WTC11 (cell line): Measurements from ENCODE around the gene ST6GALNAC1. TPM values are rescaled to one million over a fixed set of nuclear protein-coding genes. Genes with fewer than 3 reads are reported as not detected.

Experiments
- ATAC-seq: fragments of 200-7000 bp; cut with Tn5 transposase; 2 replicates; pipeline ENCODE4 v1.10.0; 2021; ENCODE audit warnings: mild to moderate bottlenecking, moderate library complexity
- CTCF ChIA-PET: fragments of 300-600 bp; sonication (Branson Sonifier 250); formaldehyde crosslinking; loops from one replicate; lab custom pipeline; 2021; ENCODE audit warnings: antibody characterized with exemption; lab: Charles Lee
- POLR2A ChIA-PET: fragments of 350-600 bp; sonication (Branson Sonifier 250); formaldehyde crosslinking; loops from one replicate; lab custom pipeline; 2021; ENCODE audit warnings: antibody characterized with exemption; lab: Charles Lee
- DNase-seq: peaks from one replicate; pipeline ENCODE4 v3.0.0; 2021; ENCODE audit warnings: low spot score
- H3K27ac Mint-ChIP-seq: 2 replicates; pipeline ENCODE4 v1.8.0; 2021; ENCODE audit warnings: mixed read lengths
- H3K27me3 Mint-ChIP-seq: 2 replicates; pipeline ENCODE4 v1.8.0; 2021; ENCODE audit warnings: low read depth, mild to moderate bottlenecking, moderate library complexity, mixed read lengths
- H3K36me3 Mint-ChIP-seq: 2 replicates; pipeline ENCODE4 v1.8.0; 2021; ENCODE audit warnings: mixed read lengths
- H3K4me1 Mint-ChIP-seq: 2 replicates; pipeline ENCODE4 v1.8.0; 2022; ENCODE audit warnings: mixed read lengths
- H3K4me3 Mint-ChIP-seq: 2 replicates; pipeline ENCODE4 v1.8.0; 2021; ENCODE audit warnings: mild to moderate bottlenecking, moderate library complexity, mixed read lengths
- H3K9me3 Mint-ChIP-seq: 2 replicates; pipeline ENCODE4 v1.8.0; 2021; ENCODE audit warnings: mixed read lengths
- AR ChIP-seq: fragments of 250-450 bp; sonication (Bioruptor Pico); IDR thresholded peaks from 2 replicates; pipeline ENCODE4 v1.9.0; 2021; ENCODE audit warnings: mild to moderate bottlenecking
- ATF2 ChIP-seq: sonication (generic); formaldehyde crosslinking; IDR thresholded peaks from 2 replicates; pipeline ENCODE4 v1.8.1; 2022; ENCODE audit warnings: low read depth, missing genetic modification reagents, borderline replicate concordance
- CREM ChIP-seq: sonication (generic); formaldehyde crosslinking; IDR thresholded peaks from 2 replicates; pipeline ENCODE4 v1.8.1; 2022; ENCODE audit warnings: mild to moderate bottlenecking, missing genetic modification reagents, moderate library complexity
- CTCF ChIP-seq: fragments of 200-600 bp; IDR thresholded peaks from 2 replicates; pipeline ENCODE4 v1.8.0; 2022; ENCODE audit warnings: antibody characterized with exemption
- FOXP4 ChIP-seq: sonication (generic); formaldehyde crosslinking; IDR thresholded peaks from 2 replicates; pipeline ENCODE4 v1.8.0; 2022; ENCODE audit warnings: mild to moderate bottlenecking, missing genetic modification reagents
- GTF2I ChIP-seq: fragments of 250-450 bp; sonication (Bioruptor Pico); conservative IDR thresholded peaks from 2 replicates; pipeline ENCODE4 v1.4.0; 2021; ENCODE audit warnings: mild to moderate bottlenecking
- HMGA2 ChIP-seq: fragments of 250-450 bp; sonication (Bioruptor Pico); IDR thresholded peaks from 2 replicates; pipeline ENCODE4 v1.4.0; 2021; ENCODE audit warnings: mild to moderate bottlenecking, moderate library complexity
- MXD4 ChIP-seq: fragments of 250-450 bp; sonication (Bioruptor Pico); IDR thresholded peaks from 2 replicates; pipeline ENCODE4 v1.8.0; 2021; ENCODE audit warnings: mild to moderate bottlenecking, moderate library complexity, borderline replicate concordance
- MYBL2 ChIP-seq: sonication (generic); formaldehyde crosslinking; IDR thresholded peaks from 2 replicates; pipeline ENCODE4 v1.8.1; 2023; ENCODE audit warnings: mild to moderate bottlenecking, moderate library complexity, missing genetic modification reagents
- NFE2L1 ChIP-seq: sonication (generic); formaldehyde crosslinking; IDR thresholded peaks from 2 replicates; pipeline ENCODE4 v1.8.1; 2023; ENCODE audit warnings: missing genetic modification reagents
- NR2C2 ChIP-seq: sonication (generic); formaldehyde crosslinking; IDR thresholded peaks from 2 replicates; pipeline ENCODE4 v1.8.0; 2022; ENCODE audit warnings: mild to moderate bottlenecking, missing genetic modification reagents
- RELA ChIP-seq: sonication (generic); formaldehyde crosslinking; IDR thresholded peaks from 2 replicates; pipeline ENCODE4 v1.8.1; 2022; ENCODE audit warnings: missing genetic modification reagents, mild to moderate bottlenecking, borderline replicate concordance
- USF1 ChIP-seq: sonication (generic); formaldehyde crosslinking; IDR thresholded peaks from 2 replicates; pipeline ENCODE4 v1.8.0; 2022; ENCODE audit warnings: mild to moderate bottlenecking, missing genetic modification reagents
- USF2 ChIP-seq: sonication (generic); formaldehyde crosslinking; IDR thresholded peaks from 2 replicates; pipeline ENCODE4 v1.8.1; 2023; ENCODE audit warnings: mild to moderate bottlenecking, missing genetic modification reagents, moderate library complexity
- ZBTB21 ChIP-seq: sonication (generic); formaldehyde crosslinking; IDR thresholded peaks from 2 replicates; pipeline ENCODE4 v1.8.1; 2023; ENCODE audit warnings: mild to moderate bottlenecking, missing genetic modification reagents, borderline replicate concordance
- ZNF219 ChIP-seq: sonication (generic); formaldehyde crosslinking; IDR thresholded peaks from 2 replicates; pipeline ENCODE4 v1.8.0; 2023; ENCODE audit warnings: missing genetic modification reagents, mild to moderate bottlenecking, borderline replicate concordance
- ZNF232 ChIP-seq: sonication (generic); formaldehyde crosslinking; IDR thresholded peaks from 2 replicates; pipeline ENCODE4 v1.8.0; 2022; ENCODE audit warnings: mild to moderate bottlenecking, missing genetic modification reagents
- ZNF263 ChIP-seq: sonication (generic); formaldehyde crosslinking; IDR thresholded peaks from 2 replicates; pipeline ENCODE4 v1.8.1; 2022; ENCODE audit warnings: low read depth, mild to moderate bottlenecking, moderate library complexity, missing genetic modification reagents
- ZNF317 ChIP-seq: sonication (generic); formaldehyde crosslinking; IDR thresholded peaks from 2 replicates; pipeline ENCODE4 v1.8.1; 2023; ENCODE audit warnings: low read depth, mild to moderate bottlenecking, moderate library complexity, missing genetic modification reagents, borderline replicate concordance
- ZSCAN18 ChIP-seq: fragments of 250-450 bp; sonication (Bioruptor Pico); IDR thresholded peaks from 2 replicates; pipeline ENCODE4 v2.1.2; 2022; ENCODE audit warnings: mild to moderate bottlenecking, moderate library complexity
- total RNA-seq: library from RNA; stranded (reverse); gene quantifications from 3 replicates; pipeline ENCODE4 v1.2.3, GENCODE V29; 2021

ST6GALNAC1 gene
- total RNA-seq, 1 experiment from 2014 or later, result 0.13 TPM

- Mint-ChIP-seq H3K4me1 (peaks cover 14% of the 10 kb centered on the region), H3K27ac (no peak overlapping the region), H3K9me3 (no peaks in the 10 kb centered on the region), H3K27me3 (no peaks in the 10 kb centered on the region; the same call in 1 of the 2 replicates), H3K36me3 (no peaks in the 10 kb centered on the region)
- POLR2A ChIA-PET, result no interaction called here
- CTCF ChIA-PET, result no interaction called here
- ATAC-seq (no peak), DNase-seq (no peak)
- no peak for TF ChIP-seq ATF2 (CRISPR knock-in tag)
- no peak for TF ChIP-seq ZBTB21 (CRISPR knock-in tag)
- TF ChIP-seq HMGA2, result no peak
- TF ChIP-seq ZNF317 (CRISPR knock-in tag), result no peak
- no peak for TF ChIP-seq USF1 (CRISPR knock-in tag)
- TF ChIP-seq USF2 (CRISPR knock-in tag), result no peak
- TF ChIP-seq ZNF263 (CRISPR knock-in tag), result no peak
- no peak for TF ChIP-seq MXD4 (CRISPR knock-in tag)
- no peak for TF ChIP-seq RELA
- TF ChIP-seq NR2C2 (CRISPR knock-in tag), result no peak
- TF ChIP-seq ZSCAN18 (CRISPR knock-in tag), result no peak
- TF ChIP-seq GTF2I (CRISPR knock-in tag), result no peak
- no peak for TF ChIP-seq FOXP4
- no peak for TF ChIP-seq ZNF232 (CRISPR knock-in tag)
- TF ChIP-seq, all 79 proteins: peak for 0
- H3K4me3 Mint-ChIP-seq, result no peak overlapping the region
Observed at GRCh38 chr17:76642994-76643393, 563 bp downstream of the ST6GALNAC1 start.

- Mint-ChIP-seq H3K4me1 (peaks cover 14% of the 10 kb centered on the region), H3K4me3 (no peak overlapping the region), H3K27ac (no peak overlapping the region), H3K27me3 (no peaks in the 10 kb centered on the region; the same call in 1 of the 2 replicates), H3K36me3 (no peaks in the 10 kb centered on the region), H3K9me3 (no peaks in the 10 kb centered on the region)
- ChIA-PET POLR2A (interaction anchor here (0.6 kb wide), 1 partner anchor 61 kb away, joined by 4 read pairs; no protein-coding TSS in a partner anchor), CTCF (interaction anchor here (2.9 kb wide), 1 partner anchor 18 kb away, joined by 11 read pairs; no protein-coding TSS in a partner anchor)
- no peak for DNase-seq
- ATAC-seq, result no peak
- TF ChIP-seq ZNF219 (CRISPR knock-in tag), result no peak
- no peak for TF ChIP-seq CREM
- no peak for TF ChIP-seq AR (CRISPR knock-in tag)
- no peak for TF ChIP-seq CTCF
- TF ChIP-seq NFE2L1 (CRISPR knock-in tag), result no peak
- no peak for TF ChIP-seq MYBL2 (CRISPR knock-in tag)
Observed at GRCh38 chr17:76642032-76642561, 1.5 kb downstream of the ST6GALNAC1 start.
